22Rv1 (cell line): Measurements from ENCODE around the gene CYB561A3.

Experiments
- H3K27ac ChIP-seq: fragments of 450-650 bp; 2 replicates; pipeline ENCODE4 v1.5.1; 2017
- ZFX ChIP-seq: fragments of 450-650 bp; IDR thresholded peaks from 2 replicates; pipeline ENCODE4 v1.6.1; 2017; ENCODE audit warnings: antibody characterized with exemption, borderline replicate concordance
- TF ChIP-seq, protein P1 (sequence below): fragments of 450-650 bp; IDR thresholded peaks from 2 replicates; pipeline ENCODE4 v1.5.1; 2017; ENCODE audit warnings: mild to moderate bottlenecking

The CYB561A3 gene

GRCh38 chr11:61325649-61326414, 35.9 kb downstream of the CYB561A3 start:
- TF ChIP-seq, protein P1, sequence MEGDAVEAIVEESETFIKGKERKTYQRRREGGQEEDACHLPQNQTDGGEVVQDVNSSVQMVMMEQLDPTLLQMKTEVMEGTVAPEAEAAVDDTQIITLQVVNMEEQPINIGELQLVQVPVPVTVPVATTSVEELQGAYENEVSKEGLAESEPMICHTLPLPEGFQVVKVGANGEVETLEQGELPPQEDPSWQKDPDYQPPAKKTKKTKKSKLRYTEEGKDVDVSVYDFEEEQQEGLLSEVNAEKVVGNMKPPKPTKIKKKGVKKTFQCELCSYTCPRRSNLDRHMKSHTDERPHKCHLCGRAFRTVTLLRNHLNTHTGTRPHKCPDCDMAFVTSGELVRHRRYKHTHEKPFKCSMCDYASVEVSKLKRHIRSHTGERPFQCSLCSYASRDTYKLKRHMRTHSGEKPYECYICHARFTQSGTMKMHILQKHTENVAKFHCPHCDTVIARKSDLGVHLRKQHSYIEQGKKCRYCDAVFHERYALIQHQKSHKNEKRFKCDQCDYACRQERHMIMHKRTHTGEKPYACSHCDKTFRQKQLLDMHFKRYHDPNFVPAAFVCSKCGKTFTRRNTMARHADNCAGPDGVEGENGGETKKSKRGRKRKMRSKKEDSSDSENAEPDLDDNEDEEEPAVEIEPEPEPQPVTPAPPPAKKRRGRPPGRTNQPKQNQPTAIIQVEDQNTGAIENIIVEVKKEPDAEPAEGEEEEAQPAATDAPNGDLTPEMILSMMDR, result no peak
- no peak for TF ChIP-seq ZFX

DNA sequence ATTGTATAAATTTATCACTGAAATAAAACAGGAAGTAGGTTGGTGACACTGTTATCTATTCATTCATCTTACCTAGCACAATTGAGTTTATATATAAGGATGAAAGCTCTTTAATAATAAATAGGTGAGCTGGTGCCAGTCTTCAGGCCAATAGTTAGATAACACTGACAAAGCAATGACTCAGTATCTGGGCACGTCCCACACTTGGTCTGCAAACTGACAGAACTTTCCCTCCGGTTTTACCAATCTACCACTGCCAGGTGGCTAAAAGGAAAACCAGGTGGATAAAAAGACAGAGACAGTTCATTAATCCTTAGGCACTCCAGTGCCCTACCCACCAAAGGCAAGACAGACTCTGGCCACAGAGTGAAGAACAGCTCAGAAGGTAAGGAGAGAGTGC, 46.4 kb downstream of the CYB561A3 start:
- no peak overlapping the region for H3K27ac ChIP-seq
- TF ChIP-seq ZFX, result no peak
- TF ChIP-seq, protein P1, result no peak

More at GRCh38 chr11:61325649-61326414, 35.9 kb downstream of the CYB561A3 start:
- no peak overlapping the region for H3K27ac ChIP-seq

- TF ChIP-seq ZFX, result no peak
- TF ChIP-seq, protein P1, result no peak
- no peak overlapping the region for H3K27ac ChIP-seq
Measured at GRCh38 chr11:61310749-61311148, 50.9 kb downstream of the CYB561A3 start.

DNA sequence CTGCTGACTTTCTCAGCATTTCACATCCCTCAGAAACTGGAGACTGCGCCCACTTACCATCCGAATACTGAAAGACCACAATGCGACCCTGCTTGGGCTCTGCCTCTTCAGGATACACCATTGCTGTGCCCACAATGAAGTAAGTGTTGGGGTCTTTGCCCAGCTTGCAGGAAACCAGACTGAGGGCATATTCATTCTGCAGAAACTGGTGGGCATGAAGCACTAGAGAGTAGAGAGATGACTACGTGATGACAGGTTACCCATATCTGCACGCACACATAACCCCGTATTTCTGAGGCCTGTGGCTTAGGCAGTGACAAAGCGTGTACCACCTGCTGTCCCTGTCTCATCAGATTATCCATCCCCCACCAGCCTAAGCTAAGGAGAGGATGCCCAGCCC, 51.9 kb downstream of the CYB561A3 start:
- no peak overlapping the region for H3K27ac ChIP-seq

DNA sequence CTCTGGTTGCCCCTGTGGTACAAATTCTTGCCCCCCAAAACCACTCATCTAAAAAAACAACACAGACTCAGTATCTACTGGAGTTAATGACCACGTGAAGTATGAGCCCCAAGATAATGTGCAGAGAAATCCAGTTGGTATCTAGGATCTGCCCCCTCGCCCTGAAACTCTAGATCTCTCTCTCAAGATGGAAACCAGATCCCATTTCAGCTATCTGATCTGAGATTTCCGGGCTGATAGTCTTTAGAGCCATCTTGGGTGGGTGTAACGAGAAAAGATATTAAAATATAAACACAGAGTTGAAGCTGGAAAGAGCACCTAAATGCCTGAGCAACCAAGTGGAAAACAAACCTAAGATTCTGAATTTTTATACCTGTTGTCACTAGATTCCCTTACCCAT, 52.5 kb downstream of the CYB561A3 start:
- no peak overlapping the region for H3K27ac ChIP-seq
- TF ChIP-seq, protein P1, result no peak
- no peak for TF ChIP-seq ZFX

More for the DNA sequence above, 51.9 kb downstream of the CYB561A3 start:
- TF ChIP-seq, protein P1, result no peak
- no peak for TF ChIP-seq ZFX

GRCh38 chr11:61307354-61307753, 54.3 kb downstream of the CYB561A3 start:
- H3K27ac ChIP-seq, result no peak overlapping the region
- no peak for TF ChIP-seq ZFX
- TF ChIP-seq, protein P1, result no peak

GRCh38 chr11:61306221-61306620, 55.5 kb downstream of the CYB561A3 start:
- no peak for TF ChIP-seq ZFX
- TF ChIP-seq, protein P1, result no peak

More at GRCh38 chr11:61306221-61306620, 55.5 kb downstream of the CYB561A3 start:
- H3K27ac ChIP-seq, result no peak overlapping the region
